ENCODE measurements around the gene DNAJC15.

DNA sequence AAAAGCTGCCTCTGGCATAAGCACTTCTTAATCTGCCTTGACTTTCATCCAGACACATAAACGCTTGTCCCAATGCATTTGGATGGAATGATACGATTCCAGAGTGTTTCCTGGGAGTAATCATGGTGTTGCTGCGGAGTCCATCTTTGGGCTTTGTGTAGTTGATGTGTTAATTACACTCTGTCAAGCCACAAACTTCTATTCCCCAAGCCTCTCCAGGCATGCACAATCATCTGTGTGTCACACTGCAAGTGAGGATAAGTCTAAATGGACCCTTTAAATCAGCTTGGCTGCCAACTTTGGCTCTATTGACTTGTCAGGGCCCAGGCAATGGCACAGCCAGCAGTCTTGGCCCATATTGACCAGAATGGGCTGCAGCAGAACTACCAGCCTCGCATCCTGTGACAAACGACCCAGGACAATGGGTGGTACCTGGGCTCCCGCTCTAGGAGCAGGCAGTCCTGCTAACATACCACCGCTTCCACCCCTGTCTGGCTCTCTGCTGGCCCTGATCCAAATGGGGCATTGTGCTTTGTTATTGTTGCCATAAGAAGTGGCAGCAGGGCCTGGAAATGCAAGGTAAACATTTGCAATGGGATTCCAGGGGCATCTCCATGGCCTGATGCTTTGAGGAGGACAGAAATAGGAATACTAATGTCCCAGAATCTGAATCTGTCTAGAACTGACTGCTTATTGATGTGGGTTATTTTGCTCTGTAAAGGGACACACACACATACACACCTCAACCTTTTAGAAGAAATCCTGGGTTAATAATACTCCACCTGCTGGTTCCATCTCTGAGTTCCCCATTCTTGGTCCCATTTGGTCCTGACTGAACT, 127.2 kb downstream of the DNAJC15 start:
- no peak for TF ChIP-seq ZNF654 (tag by site-specific recombination; IDR thresholded peaks at IDR 0.05; ENCODE audit: low read depth)
- TF ChIP-seq, protein P1, sequence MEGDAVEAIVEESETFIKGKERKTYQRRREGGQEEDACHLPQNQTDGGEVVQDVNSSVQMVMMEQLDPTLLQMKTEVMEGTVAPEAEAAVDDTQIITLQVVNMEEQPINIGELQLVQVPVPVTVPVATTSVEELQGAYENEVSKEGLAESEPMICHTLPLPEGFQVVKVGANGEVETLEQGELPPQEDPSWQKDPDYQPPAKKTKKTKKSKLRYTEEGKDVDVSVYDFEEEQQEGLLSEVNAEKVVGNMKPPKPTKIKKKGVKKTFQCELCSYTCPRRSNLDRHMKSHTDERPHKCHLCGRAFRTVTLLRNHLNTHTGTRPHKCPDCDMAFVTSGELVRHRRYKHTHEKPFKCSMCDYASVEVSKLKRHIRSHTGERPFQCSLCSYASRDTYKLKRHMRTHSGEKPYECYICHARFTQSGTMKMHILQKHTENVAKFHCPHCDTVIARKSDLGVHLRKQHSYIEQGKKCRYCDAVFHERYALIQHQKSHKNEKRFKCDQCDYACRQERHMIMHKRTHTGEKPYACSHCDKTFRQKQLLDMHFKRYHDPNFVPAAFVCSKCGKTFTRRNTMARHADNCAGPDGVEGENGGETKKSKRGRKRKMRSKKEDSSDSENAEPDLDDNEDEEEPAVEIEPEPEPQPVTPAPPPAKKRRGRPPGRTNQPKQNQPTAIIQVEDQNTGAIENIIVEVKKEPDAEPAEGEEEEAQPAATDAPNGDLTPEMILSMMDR (tag by site-specific recombination; IDR thresholded peaks at IDR 0.05), result no peak
- no peak for TF ChIP-seq ZNF341 (tag by site-specific recombination; IDR thresholded peaks at IDR 0.05; ENCODE audit: low read depth)
- TF ChIP-seq ZBTB8A (tag by site-specific recombination; IDR thresholded peaks at IDR 0.05), result no peak
- no peak for TF ChIP-seq ZBTB7A (tag by site-specific recombination; IDR thresholded peaks at IDR 0.05; ENCODE audit: low read depth)
- TF ChIP-seq YY2 (tag by site-specific recombination; IDR thresholded peaks at IDR 0.05), result no peak
- TF ChIP-seq, protein P2, sequence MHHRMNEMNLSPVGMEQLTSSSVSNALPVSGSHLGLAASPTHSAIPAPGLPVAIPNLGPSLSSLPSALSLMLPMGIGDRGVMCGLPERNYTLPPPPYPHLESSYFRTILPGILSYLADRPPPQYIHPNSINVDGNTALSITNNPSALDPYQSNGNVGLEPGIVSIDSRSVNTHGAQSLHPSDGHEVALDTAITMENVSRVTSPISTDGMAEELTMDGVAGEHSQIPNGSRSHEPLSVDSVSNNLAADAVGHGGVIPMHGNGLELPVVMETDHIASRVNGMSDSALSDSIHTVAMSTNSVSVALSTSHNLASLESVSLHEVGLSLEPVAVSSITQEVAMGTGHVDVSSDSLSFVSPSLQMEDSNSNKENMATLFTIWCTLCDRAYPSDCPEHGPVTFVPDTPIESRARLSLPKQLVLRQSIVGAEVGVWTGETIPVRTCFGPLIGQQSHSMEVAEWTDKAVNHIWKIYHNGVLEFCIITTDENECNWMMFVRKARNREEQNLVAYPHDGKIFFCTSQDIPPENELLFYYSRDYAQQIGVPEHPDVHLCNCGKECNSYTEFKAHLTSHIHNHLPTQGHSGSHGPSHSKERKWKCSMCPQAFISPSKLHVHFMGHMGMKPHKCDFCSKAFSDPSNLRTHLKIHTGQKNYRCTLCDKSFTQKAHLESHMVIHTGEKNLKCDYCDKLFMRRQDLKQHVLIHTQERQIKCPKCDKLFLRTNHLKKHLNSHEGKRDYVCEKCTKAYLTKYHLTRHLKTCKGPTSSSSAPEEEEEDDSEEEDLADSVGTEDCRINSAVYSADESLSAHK (tag by site-specific recombination; IDR thresholded peaks at IDR 0.05), result no peak

All from HEK293 (cell line).